Inflammatory macrophage (primary cell): ENCODE data around the gene ZNF800.

Experiments used
- DNase-seq, 2 donors: peaks; one replicate each; pipeline ENCODE4 v3.0.0-alpha.2; 2020 to 2022

Gene ZNF800

GRCh38 chr7:127390186-127390816 lies 2.2 kb downstream of the ZNF800 start:
- DNase-seq = no peak

GRCh38 chr7:127389321-127389720 lies 3.2 kb downstream of the ZNF800 start:
- no peak for DNase-seq

GRCh38 chr7:127387974-127388373 lies 4.5 kb downstream of the ZNF800 start:
- DNase-seq = no peak

- DNase-seq = peak; percentile 14 to 31
Measured at GRCh38 chr7:127383123-127383835, 9.2 kb downstream of the ZNF800 start.

- DNase-seq = no peak
Measured at GRCh38 chr7:127382301-127383085, 10.0 kb downstream of the ZNF800 start.

GRCh38 chr7:127380479-127380878 lies 12.0 kb downstream of the ZNF800 start:
- peak; percentile 23 to 36 for DNase-seq

- DNase-seq = no peak
Measured at GRCh38 chr7:127379642-127380041, 12.9 kb downstream of the ZNF800 start.

GRCh38 chr7:127378537-127378936 lies 14.0 kb downstream of the ZNF800 start:
- no peak for DNase-seq

- no peak for DNase-seq
Measured at GRCh38 chr7:127377425-127377824, 15.1 kb downstream of the ZNF800 start.

- no peak for DNase-seq
Measured at GRCh38 chr7:127375631-127376030, 16.9 kb downstream of the ZNF800 start.

GRCh38 chr7:127367679-127368078 lies 24.8 kb downstream of the ZNF800 start:
- no peak for DNase-seq

- no peak for DNase-seq
Measured at GRCh38 chr7:127366680-127367079, 25.8 kb downstream of the ZNF800 start.

- no peak for DNase-seq
Measured at GRCh38 chr7:127365957-127366315, 26.6 kb downstream of the ZNF800 start.

GRCh38 chr7:127365164-127365956 lies 27.1 kb downstream of the ZNF800 start:
- no peak for DNase-seq

- DNase-seq = no peak
Measured at GRCh38 chr7:127362364-127363027, 30.0 kb downstream of the ZNF800 start.

GRCh38 chr7:127361736-127362135 lies 30.8 kb downstream of the ZNF800 start:
- no peak for DNase-seq

GRCh38 chr7:127359011-127359410 lies 33.5 kb downstream of the ZNF800 start:
- DNase-seq = no peak

GRCh38 chr7:127353897-127354296 lies 38.6 kb downstream of the ZNF800 start:
- no peak for DNase-seq

GRCh38 chr7:127350586-127350985 lies 41.9 kb downstream of the ZNF800 start:
- DNase-seq = no peak

GRCh38 chr7:127349881-127350280 lies 42.6 kb downstream of the ZNF800 start:
- no peak for DNase-seq

- no peak for DNase-seq
Measured at GRCh38 chr7:127348247-127348631, 44.3 kb downstream of the ZNF800 start.

- DNase-seq = peak; percentile 66 to 79
Measured at GRCh38 chr7:127347567-127348246, 44.8 kb downstream of the ZNF800 start.
